Common myeloid progenitor, CD34-positive (primary cell): ENCODE data around the gene SMIM35.

ENCODE experiments used
- CTCF ChIA-PET: fragments of 350-600 bp; sonication (Branson Sonifier 250); formaldehyde crosslinking; loops from one replicate; lab custom pipeline; 2021; ENCODE audit warnings: antibody characterized with exemption; lab: Charles Lee
- POLR2A ChIA-PET: fragments of 350-600 bp; sonication (Branson Sonifier 250); formaldehyde crosslinking; loops from one replicate; lab custom pipeline; 2021; ENCODE audit warnings: antibody characterized with exemption; lab: Charles Lee
- DNase-seq, 3 donors: peaks; one replicate each; pipeline versions ENCODE4 v3.0.0 to v3.0.0-alpha.2; 2013
- H3K27ac ChIP-seq, 2 experiments: 1 replicate in 1 of 2; 2 replicates in 1 of 2; pipeline ENCODE4 v1.7.0; 2013; ENCODE audit warnings: inconsistent platforms in 2 of 2, low read length in 2 of 2, mild to moderate bottlenecking in 2 of 2, low read depth in 1 of 2, moderate library complexity in 1 of 2; ENCODE audit not compliant: severe bottlenecking in 2 of 2, insufficient read depth in 1 of 2, poor library complexity in 1 of 2
- H3K27me3 ChIP-seq, 5 experiments: replicated peaks in 2 of 5; 1 replicate in 3 of 5; 2 replicates in 2 of 5; pipeline versions ENCODE4 v1.6.1 to v1.7.0; 2013; ENCODE audit warnings: low read length in 4 of 5, mild to moderate bottlenecking in 2 of 5, moderate library complexity in 2 of 5, inconsistent platforms in 1 of 5; ENCODE audit not compliant: insufficient read depth in 5 of 5, control insufficient read depth in 4 of 5
- H3K36me3 ChIP-seq, 4 experiments: 1 replicate in 2 of 4; 2 replicates in 2 of 4; pipeline versions ENCODE4 v1.6.1 to v1.7.0; 2013; ENCODE audit warnings: low read length in 3 of 4, control low read depth in 1 of 4, mild to moderate bottlenecking in 1 of 4; ENCODE audit not compliant: control insufficient read depth in 4 of 4, insufficient read depth in 4 of 4
- H3K4me1 ChIP-seq, 4 experiments: 1 replicate in 3 of 4; 2 replicates in 1 of 4; pipeline versions ENCODE4 v1.6.1 to v1.7.1; 2013; ENCODE audit warnings: low read length in 3 of 4, mild to moderate bottlenecking in 3 of 4, control low read depth in 1 of 4, inconsistent platforms in 1 of 4, moderate library complexity in 1 of 4; ENCODE audit not compliant: control insufficient read depth in 4 of 4, insufficient read depth in 4 of 4; ENCODE audit errors: control extremely low read depth in 1 of 4
- H3K4me3 ChIP-seq, 7 experiments: 1 replicate in 4 of 7; 2 replicates in 3 of 7; pipeline versions ENCODE4 v1.5.1 to v1.7.0; 2013; ENCODE audit warnings: mild to moderate bottlenecking in 7 of 7, low read length in 6 of 7, moderate library complexity in 6 of 7, inconsistent platforms in 2 of 7, low read depth in 2 of 7, control low read depth in 1 of 7; ENCODE audit not compliant: insufficient read depth in 4 of 7, control insufficient read depth in 1 of 7; ENCODE audit errors: extremely low read depth in 1 of 7
- H3K9me3 ChIP-seq, 5 experiments: 1 replicate in 4 of 5; 2 replicates in 1 of 5; pipeline versions ENCODE4 v1.6.1 to v1.7.1; 2013; ENCODE audit warnings: low read length in 4 of 5, mild to moderate bottlenecking in 2 of 5, inconsistent platforms in 1 of 5, low read depth in 1 of 5, moderate library complexity in 1 of 5; ENCODE audit not compliant: control insufficient read depth in 4 of 5, insufficient read depth in 2 of 5; ENCODE audit errors: control extremely low read depth in 1 of 5
- WGBS: methylation state at CpG from one replicate; pipeline ENCODE4 v1.1.5; 2013; ENCODE audit not compliant: insufficient coverage; 5-methylcytosine and 5-hydroxymethylcytosine counted together

The SMIM35 gene

GRCh38 chr11:117995472-117995871 is 91.3 kb downstream of the SMIM35 start:
- Histone ChIP-seq H3K27ac (no peak overlapping the region), H3K4me3 (no peak overlapping the region), H3K27me3 (no peaks in the 10 kb centered on the region), H3K9me3 (no peaks in the 10 kb centered on the region), H3K36me3 (peaks cover 2 to 4% (median 3%) of the 10 kb centered on the region in 4 experiments), H3K4me1 (peaks cover 0 to 17% (median 3%) of the 10 kb centered on the region in 4 experiments)
- no peak for DNase-seq
- WGBS, result over 99% methylated on average over 11 of the region's 11 CpGs
- ChIA-PET POLR2A (no interaction called here), CTCF (interaction anchor here (0.9 to 2.0 kb wide), 5 partner anchors 9 to 43 kb away, joined by 3 to 5 read pairs (median 3); no protein-coding TSS in a partner anchor)

GRCh38 chr11:117993988-117994745 is 92.6 kb downstream of the SMIM35 start:
- DNase-seq, result no peak
- no peaks in the 10 kb centered on the region for H3K9me3 ChIP-seq
- ChIA-PET POLR2A (interaction anchor here (0.7 kb wide), 1 partner anchor 44 kb away, joined by 3 read pairs; no protein-coding TSS in a partner anchor), CTCF (interaction anchor here (0.7 to 2.0 kb wide), 4 partner anchors 11 to 42 kb away, joined by 3 to 5 read pairs (median 3); no protein-coding TSS in a partner anchor)
- peaks cover 2 to 4% (median 3%) of the 10 kb centered on the region in 4 experiments for H3K36me3 ChIP-seq
- H3K4me1 ChIP-seq, result peaks cover 0 to 11% (median 3%) of the 10 kb centered on the region in 4 experiments
- H3K27me3 ChIP-seq, result no peaks in the 10 kb centered on the region
- 82% methylated on average over 6 of the region's 9 CpGs for WGBS
- H3K4me3 ChIP-seq, result no peak overlapping the region
- no peak overlapping the region for H3K27ac ChIP-seq

- Histone ChIP-seq H3K27ac (no peak overlapping the region), H3K36me3 (peaks cover 2 to 4% (median 3%) of the 10 kb centered on the region in 4 experiments), H3K27me3 (peaks cover 0 to 3% (median 0%) of the 10 kb centered on the region in 5 experiments), H3K9me3 (no peaks in the 10 kb centered on the region), H3K4me3 (no peak overlapping the region), H3K4me1 (peaks cover 0 to 11% (median 3%) of the 10 kb centered on the region in 4 experiments)
- CTCF ChIA-PET, result interaction anchor here (1.0 to 1.1 kb wide), 2 partner anchors 12 to 62 kb away, joined by 3 read pairs; no protein-coding TSS in a partner anchor
- DNase-seq, result no peak
- POLR2A ChIA-PET, result no interaction called here
- WGBS, result 100% methylated on average over 2 of the region's 2 CpGs
These were observed 94.1 kb downstream of the SMIM35 start for GRCh38 chr11:117992620-117993019.

- peaks cover 2 to 4% (median 3%) of the 10 kb centered on the region in 4 experiments for H3K36me3 ChIP-seq
- H3K9me3 ChIP-seq, result no peaks in the 10 kb centered on the region
- peaks cover 0 to 12% (median 4%) of the 10 kb centered on the region in 4 experiments for H3K4me1 ChIP-seq
- ChIA-PET POLR2A (no interaction called here), CTCF (interaction anchor here (1.0 to 1.1 kb wide), 3 partner anchors 11 to 63 kb away, joined by 3 to 4 read pairs (median 3); no protein-coding TSS in a partner anchor)
- peaks cover 0 to 7% (median 2%) of the 10 kb centered on the region in 5 experiments for H3K27me3 ChIP-seq
- no peak overlapping the region for H3K4me3 ChIP-seq
- H3K27ac ChIP-seq, result no peak overlapping the region
- 100% methylated on average over 3 of the region's 4 CpGs for WGBS
- no peak for DNase-seq
These were observed 94.6 kb downstream of the SMIM35 start for GRCh38 chr11:117992136-117992535.

- POLR2A ChIA-PET, result interaction anchor here (0.7 kb wide), 1 partner anchor 13 kb away, joined by 3 read pairs; no protein-coding TSS in a partner anchor
- Histone ChIP-seq H3K36me3 (peaks cover 0 to 2% (median 0%) of the 10 kb centered on the region in 4 experiments), H3K27me3 (peaks cover 0 to 7% (median 2%) of the 10 kb centered on the region in 5 experiments), H3K27ac (no peak overlapping the region), H3K4me3 (no peak overlapping the region), H3K4me1 (peaks cover 0 to 31% (median 20%) of the 10 kb centered on the region in 4 experiments), H3K9me3 (no peaks in the 10 kb centered on the region)
- DNase-seq, result no peak
- CTCF ChIA-PET, result interaction anchor here (0.8 to 2.8 kb wide), 7 partner anchors 11 to 168 kb away, joined by 3 to 10 read pairs (median 3); no protein-coding TSS in a partner anchor
- 94% methylated on average over 12 of the region's 13 CpGs for WGBS
These were observed 97.2 kb downstream of the SMIM35 start for GRCh38 chr11:117989351-117990102.

GRCh38 chr11:117986981-117987574 is 99.7 kb downstream of the SMIM35 start:
- no peaks in the 10 kb centered on the region for H3K9me3 ChIP-seq
- peaks cover 0 to 7% (median 2%) of the 10 kb centered on the region in 5 experiments for H3K27me3 ChIP-seq
- H3K4me3 ChIP-seq, result peak overlapping the region in 6 of 7 experiments; percentile 52 to 76 (median 68)
- peak overlapping the region in 1 of 2 experiments; percentile 59 for H3K27ac ChIP-seq
- peak in 2 of 3 donors; percentile 54 to 56 for DNase-seq
- ChIA-PET POLR2A (no interaction called here), CTCF (interaction anchor here (1.0 to 2.8 kb wide), 7 partner anchors 9 to 66 kb away, joined by 3 to 10 read pairs (median 5); no protein-coding TSS in a partner anchor)
- no peaks in the 10 kb centered on the region for H3K36me3 ChIP-seq
- H3K4me1 ChIP-seq, result peaks cover 0 to 22% (median 16%) of the 10 kb centered on the region in 4 experiments
- 98% methylated on average over 8 of the region's 15 CpGs for WGBS
